NT2/D1 (cell line): ENCODE measurements around the gene NOL3.

ENCODE experiments used
- DNase-seq: peaks from one replicate; pipeline ENCODE4 v3.0.0-alpha.2; 2011; ENCODE audit warnings: low read depth, low spot score
- H3K27me3 ChIP-seq: 2 replicates; pipeline ENCODE4 v1.6.0; 2011; ENCODE audit warnings: mild to moderate bottlenecking; ENCODE audit not compliant: insufficient read length, insufficient read depth
- H3K36me3 ChIP-seq: 2 replicates; pipeline ENCODE4 v1.6.1; 2011; ENCODE audit warnings: mild to moderate bottlenecking, low read length, mixed read lengths; ENCODE audit not compliant: insufficient read depth, insufficient read length
- H3K4me1 ChIP-seq: 2 replicates; pipeline ENCODE4 v1.5.1; 2011; ENCODE audit not compliant: insufficient read depth, insufficient read length
- H3K4me3 ChIP-seq: 2 replicates; pipeline ENCODE4 v1.5.1; 2011; ENCODE audit warnings: low read depth; ENCODE audit not compliant: insufficient read length
- H3K9ac ChIP-seq: 2 replicates; pipeline ENCODE4 v1.6.0; 2011; ENCODE audit warnings: low read depth; ENCODE audit not compliant: insufficient read length
- H3K9me3 ChIP-seq: 2 replicates; pipeline ENCODE4 v1.5.1; 2011; ENCODE audit warnings: mild to moderate bottlenecking, low read length; ENCODE audit not compliant: insufficient read depth
- SUZ12 ChIP-seq: IDR thresholded peaks from 2 replicates; pipeline ENCODE4 v1.6.1; 2011; ENCODE audit not compliant: insufficient read length, insufficient read depth; ENCODE audit errors: extremely low read depth
- ZNF274 ChIP-seq: IDR thresholded peaks from 2 replicates; pipeline ENCODE4 v1.6.1; 2011; ENCODE audit warnings: mild to moderate bottlenecking, low read depth, low read length

The NOL3 gene

GRCh38 chr16:67223992-67224391, 53.7 kb downstream of the NOL3 start:
- Histone ChIP-seq H3K36me3 (peaks cover 14% of the 10 kb centered on the region), H3K9me3 (no peaks in the 10 kb centered on the region), H3K4me1 (peaks cover 5% of the 10 kb centered on the region), H3K27me3 (peaks cover 10% of the 10 kb centered on the region), H3K9ac (no peak overlapping the region), H3K4me3 (no peak overlapping the region)
- no peak for TF ChIP-seq SUZ12
- no peak for TF ChIP-seq ZNF274
- no peak for DNase-seq
